Memory B cell (primary cell): Measurements from ENCODE around the gene PRR15.
"Not testable (repeated sequence)": the region's sequence is repeated elsewhere in the genome, so short reads cannot be mapped to it uniquely, and the experiment has no call there.

Source experiments
- ATAC-seq: fragments of 150-1000 bp; cut with Tn5 transposase; 2 replicates; pipeline ENCODE4 v1.10.0; 2021; ENCODE audit warnings: low read depth, mild to moderate bottlenecking, moderate library complexity
- DNase-seq, 2 donors: peaks; one replicate each; pipeline ENCODE4 v3.0.0; 2022; ENCODE audit warnings: low spot score in 2 of 2
- H3K27ac Mint-ChIP-seq: one replicate; pipeline ENCODE4 v1.8.0; 2022; ENCODE audit warnings: mild to moderate bottlenecking, moderate library complexity, mixed read lengths
- H3K27me3 Mint-ChIP-seq: one replicate; pipeline ENCODE4 v1.8.0; 2022; ENCODE audit warnings: mixed read lengths
- H3K36me3 Mint-ChIP-seq: one replicate; pipeline ENCODE4 v1.8.0; 2022; ENCODE audit warnings: mild to moderate bottlenecking, mixed read lengths
- H3K4me1 Mint-ChIP-seq: one replicate; pipeline ENCODE4 v1.8.0; 2022; ENCODE audit warnings: mixed read lengths
- H3K4me3 Mint-ChIP-seq: one replicate; pipeline ENCODE4 v1.8.0; 2022; ENCODE audit warnings: mild to moderate bottlenecking, moderate library complexity, mixed read lengths
- H3K9me3 Mint-ChIP-seq: one replicate; pipeline ENCODE4 v1.8.0; 2022; ENCODE audit warnings: mixed read lengths

Gene PRR15

GRCh38 chr7:29563590-29564495 is at the start of gene PRR15:
PRR15 (plus strand) TSS chr7:29563835; CDS start chr7:29566330, 2,495 bp downstream.
- ATAC-seq (no peak), DNase-seq (peak in 1 of 2 donors; percentile 11)
- Mint-ChIP-seq H3K27me3 (peaks cover 33% of the 10 kb centered on the region), H3K36me3 (peaks cover 3% of the 10 kb centered on the region), H3K9me3 (peaks cover 4% of the 10 kb centered on the region), H3K27ac (no peak within 1 kb of the TSS), H3K4me1 (peaks cover 8% of the 10 kb centered on the region), H3K4me3 (peak within 1 kb of the TSS; percentile 76)

GRCh38 chr7:29516491-29516890 is 47.1 kb upstream of the PRR15 start:
- DNase-seq (no peak), ATAC-seq (no peak)
- H3K27ac Mint-ChIP-seq = no peak overlapping the region
- peaks cover 2% of the 10 kb centered on the region for H3K9me3 Mint-ChIP-seq
- H3K27me3 Mint-ChIP-seq = peaks cover 3% of the 10 kb centered on the region
- H3K4me1 Mint-ChIP-seq = no peaks in the 10 kb centered on the region
- peaks cover 2% of the 10 kb centered on the region for H3K36me3 Mint-ChIP-seq
- H3K4me3 Mint-ChIP-seq = no peak overlapping the region

- no peak for DNase-seq
- H3K36me3 Mint-ChIP-seq = peaks cover 2% of the 10 kb centered on the region
- no peaks in the 10 kb centered on the region for H3K4me1 Mint-ChIP-seq
- no peak overlapping the region for H3K4me3 Mint-ChIP-seq
- H3K27ac Mint-ChIP-seq = no peak overlapping the region
- H3K9me3 Mint-ChIP-seq = peaks cover 5% of the 10 kb centered on the region
- peaks cover 3% of the 10 kb centered on the region for H3K27me3 Mint-ChIP-seq
- no peak for ATAC-seq
Measured at GRCh38 chr7:29518616-29519015, 45.0 kb upstream of the PRR15 start.

- H3K9me3 Mint-ChIP-seq = peaks cover 5% of the 10 kb centered on the region
- DNase-seq (no peak), ATAC-seq (no peak)
- peaks cover 2% of the 10 kb centered on the region for H3K36me3 Mint-ChIP-seq
- no peak overlapping the region for H3K4me3 Mint-ChIP-seq
- H3K4me1 Mint-ChIP-seq = no peaks in the 10 kb centered on the region
- no peak overlapping the region for H3K27ac Mint-ChIP-seq
- H3K27me3 Mint-ChIP-seq = peaks cover 4% of the 10 kb centered on the region
Measured at GRCh38 chr7:29523728-29524127, 39.9 kb upstream of the PRR15 start.

- no peak for DNase-seq
- Mint-ChIP-seq H3K27ac (no peak overlapping the region), H3K27me3 (peaks cover 6% of the 10 kb centered on the region), H3K4me1 (no peaks in the 10 kb centered on the region), H3K4me3 (no peak overlapping the region), H3K36me3 (no peaks in the 10 kb centered on the region), H3K9me3 (peaks cover 4% of the 10 kb centered on the region)
- no peak for ATAC-seq
Measured at GRCh38 chr7:29527505-29528108, 36.0 kb upstream of the PRR15 start.

GRCh38 chr7:29528526-29528925 is 35.1 kb upstream of the PRR15 start:
- H3K4me1 Mint-ChIP-seq, DNase-seq, H3K27me3 Mint-ChIP-seq, H3K9me3 Mint-ChIP-seq, H3K4me3 Mint-ChIP-seq, H3K36me3 Mint-ChIP-seq, H3K27ac Mint-ChIP-seq, ATAC-seq: not testable (repeated sequence)

- H3K4me1 Mint-ChIP-seq = no peaks in the 10 kb centered on the region
- no peak for ATAC-seq
- H3K36me3 Mint-ChIP-seq = no peaks in the 10 kb centered on the region
- H3K27ac Mint-ChIP-seq = no peak overlapping the region
- H3K9me3 Mint-ChIP-seq = peaks cover 7% of the 10 kb centered on the region
- DNase-seq = no peak
- no peak overlapping the region for H3K4me3 Mint-ChIP-seq
- peaks cover 8% of the 10 kb centered on the region for H3K27me3 Mint-ChIP-seq
Measured at GRCh38 chr7:29538389-29538788, 25.2 kb upstream of the PRR15 start.

GRCh38 chr7:29539471-29539870 is 24.2 kb upstream of the PRR15 start:
- Mint-ChIP-seq H3K27me3 (peaks cover 8% of the 10 kb centered on the region), H3K36me3 (no peaks in the 10 kb centered on the region), H3K27ac (no peak overlapping the region), H3K4me3 (no peak overlapping the region), H3K4me1 (no peaks in the 10 kb centered on the region), H3K9me3 (peaks cover 9% of the 10 kb centered on the region)
- ATAC-seq (no peak), DNase-seq (no peak)

GRCh38 chr7:29547421-29547820 is 16.2 kb upstream of the PRR15 start:
- H3K27ac Mint-ChIP-seq = no peak overlapping the region

GRCh38 chr7:29548823-29549222 is 14.8 kb upstream of the PRR15 start:
- H3K27ac Mint-ChIP-seq = no peak overlapping the region
- H3K9me3 Mint-ChIP-seq = peaks cover under 1% of the 10 kb centered on the region
- H3K4me1 Mint-ChIP-seq = peaks cover 2% of the 10 kb centered on the region
- no peak for ATAC-seq
- DNase-seq = no peak
- H3K27me3 Mint-ChIP-seq = peaks cover 17% of the 10 kb centered on the region
- peaks cover 2% of the 10 kb centered on the region for H3K36me3 Mint-ChIP-seq
- H3K4me3 Mint-ChIP-seq = no peak overlapping the region

More at GRCh38 chr7:29547421-29547820, 16.2 kb upstream of the PRR15 start:
- Mint-ChIP-seq H3K4me3 (no peak overlapping the region), H3K27me3 (peaks cover 14% of the 10 kb centered on the region), H3K36me3 (peaks cover 2% of the 10 kb centered on the region), H3K9me3 (peaks cover 6% of the 10 kb centered on the region), H3K4me1 (peaks cover 2% of the 10 kb centered on the region)
- no peak for DNase-seq
- ATAC-seq = no peak

GRCh38 chr7:29552392-29552791 is 11.2 kb upstream of the PRR15 start:
- H3K27ac Mint-ChIP-seq = no peak overlapping the region
- peaks cover 16% of the 10 kb centered on the region for H3K27me3 Mint-ChIP-seq

GRCh38 chr7:29555061-29555460 is 8.6 kb upstream of the PRR15 start:
- ATAC-seq = no peak
- Mint-ChIP-seq H3K27ac (no peak overlapping the region), H3K4me1 (no peaks in the 10 kb centered on the region)

More at GRCh38 chr7:29552392-29552791, 11.2 kb upstream of the PRR15 start:
- no peak for ATAC-seq
- Mint-ChIP-seq H3K9me3 (no peaks in the 10 kb centered on the region), H3K4me3 (no peak overlapping the region), H3K36me3 (peaks cover 2% of the 10 kb centered on the region), H3K4me1 (no peaks in the 10 kb centered on the region)
- no peak for DNase-seq

GRCh38 chr7:29556405-29557195 is 7.0 kb upstream of the PRR15 start:
- ATAC-seq (no peak), DNase-seq (no peak)
- Mint-ChIP-seq H3K4me1 (no peaks in the 10 kb centered on the region), H3K36me3 (peaks cover 4% of the 10 kb centered on the region), H3K9me3 (peaks cover 3% of the 10 kb centered on the region), H3K27me3 (peaks cover 25% of the 10 kb centered on the region), H3K4me3 (no peak overlapping the region), H3K27ac (no peak overlapping the region)

More at GRCh38 chr7:29555061-29555460, 8.6 kb upstream of the PRR15 start:
- H3K9me3 Mint-ChIP-seq = no peaks in the 10 kb centered on the region
- peaks cover 25% of the 10 kb centered on the region for H3K27me3 Mint-ChIP-seq
- H3K36me3 Mint-ChIP-seq = peaks cover 2% of the 10 kb centered on the region
- no peak for DNase-seq
- no peak overlapping the region for H3K4me3 Mint-ChIP-seq

- Mint-ChIP-seq H3K9me3 (peaks cover 4% of the 10 kb centered on the region), H3K36me3 (peaks cover 3% of the 10 kb centered on the region), H3K4me3 (no peak overlapping the region), H3K4me1 (no peaks in the 10 kb centered on the region), H3K27ac (no peak overlapping the region), H3K27me3 (peaks cover 24% of the 10 kb centered on the region)
- no peak for ATAC-seq
- no peak for DNase-seq
Measured at GRCh38 chr7:29557954-29558353, 5.7 kb upstream of the PRR15 start.
